Muscle layer of duodenum (tissue), 2 donors: ENCODE results near the gene POLD1.
"Not testable (repeated sequence)": the region's sequence is repeated elsewhere in the genome, so short reads cannot be mapped to it uniquely, and the experiment has no call there.

ENCODE experiments used
- H3K27ac ChIP-seq: one replicate; pipeline ENCODE4 v1.7.0; 2013; ENCODE audit warnings: mild to moderate bottlenecking, low read length
- H3K27me3 ChIP-seq: one replicate; pipeline ENCODE4 v1.7.0; 2013; ENCODE audit warnings: low read depth, mild to moderate bottlenecking, control low read depth, low read length
- H3K36me3 ChIP-seq, 2 donors: one replicate each; pipeline ENCODE4 v1.7.0; 2013; ENCODE audit warnings: low read length in 2 of 2, control low read depth in 1 of 2, mild to moderate bottlenecking in 1 of 2; ENCODE audit not compliant: insufficient read depth in 2 of 2, control insufficient read depth in 1 of 2
- H3K4me1 ChIP-seq, 2 donors: one replicate each; pipeline ENCODE4 v1.7.0; 2013; ENCODE audit warnings: low read length in 2 of 2, mild to moderate bottlenecking in 2 of 2, control low read depth in 1 of 2, moderate library complexity in 1 of 2; ENCODE audit not compliant: insufficient read depth in 2 of 2, control insufficient read depth in 1 of 2
- H3K4me3 ChIP-seq, 2 donors: one replicate each; pipeline ENCODE4 v1.7.0; 2013; ENCODE audit warnings: low read length in 2 of 2, low read depth in 1 of 2, mild to moderate bottlenecking in 1 of 2
- H3K9me3 ChIP-seq, 2 donors: one replicate each; pipeline ENCODE4 v1.7.0; 2013; ENCODE audit warnings: low read length in 2 of 2, control low read depth in 1 of 2, mild to moderate bottlenecking in 1 of 2; ENCODE audit not compliant: control insufficient read depth in 1 of 2
- donor health status: healthy.

The POLD1 gene

DNA sequence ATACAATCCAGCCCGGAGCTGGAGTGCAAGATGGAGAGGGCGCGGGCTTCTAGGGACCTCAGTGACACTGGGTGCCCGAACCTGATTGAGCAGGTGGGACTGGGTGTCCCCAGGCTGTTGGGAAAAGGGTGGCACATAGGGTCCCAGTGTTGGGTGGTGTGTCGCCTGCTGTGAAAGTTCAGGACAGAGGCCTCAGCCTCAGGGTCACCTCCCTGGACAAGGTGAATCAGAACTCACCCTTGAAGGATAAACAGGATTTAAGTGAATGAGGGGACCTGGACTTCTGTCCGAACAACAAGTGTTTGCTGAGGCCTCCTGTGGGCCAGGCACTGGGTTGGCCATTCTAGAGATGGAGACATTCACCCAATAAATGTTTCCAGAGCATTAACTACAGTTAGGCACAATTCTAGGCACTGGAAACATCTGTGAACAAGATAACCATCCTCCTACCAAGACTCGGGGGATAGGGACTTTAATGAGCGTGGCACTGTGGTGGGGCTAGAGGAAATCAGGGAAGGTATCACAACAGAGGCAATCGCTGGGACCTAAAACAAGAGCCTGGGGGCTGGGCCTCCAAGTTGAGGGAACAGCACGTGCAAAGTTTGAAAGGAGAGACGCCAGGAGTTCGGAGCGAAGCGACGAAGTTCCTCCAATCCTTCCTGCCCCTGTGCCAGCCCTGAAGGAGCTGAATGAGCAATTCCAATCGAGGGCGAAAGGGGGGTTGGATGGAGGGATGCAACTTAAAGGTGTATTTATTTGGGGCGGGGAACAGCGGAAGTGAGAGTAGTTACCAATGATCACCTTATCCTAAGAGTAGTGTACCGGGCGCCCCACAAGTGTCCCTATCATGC, 921 bp upstream of the POLD1 start:
- Histone ChIP-seq H3K9me3 (no peaks in the 10 kb centered on the region), H3K27ac (peak overlapping the region; percentile 67), H3K36me3 (peaks cover 34 to 45% of the 10 kb centered on the region in 2 donors), H3K4me1 (peaks cover 4 to 22% of the 10 kb centered on the region in 2 donors), H3K27me3 (no peaks in the 10 kb centered on the region), H3K4me3 (peak overlapping the region; percentile 14 to 83)

DNA sequence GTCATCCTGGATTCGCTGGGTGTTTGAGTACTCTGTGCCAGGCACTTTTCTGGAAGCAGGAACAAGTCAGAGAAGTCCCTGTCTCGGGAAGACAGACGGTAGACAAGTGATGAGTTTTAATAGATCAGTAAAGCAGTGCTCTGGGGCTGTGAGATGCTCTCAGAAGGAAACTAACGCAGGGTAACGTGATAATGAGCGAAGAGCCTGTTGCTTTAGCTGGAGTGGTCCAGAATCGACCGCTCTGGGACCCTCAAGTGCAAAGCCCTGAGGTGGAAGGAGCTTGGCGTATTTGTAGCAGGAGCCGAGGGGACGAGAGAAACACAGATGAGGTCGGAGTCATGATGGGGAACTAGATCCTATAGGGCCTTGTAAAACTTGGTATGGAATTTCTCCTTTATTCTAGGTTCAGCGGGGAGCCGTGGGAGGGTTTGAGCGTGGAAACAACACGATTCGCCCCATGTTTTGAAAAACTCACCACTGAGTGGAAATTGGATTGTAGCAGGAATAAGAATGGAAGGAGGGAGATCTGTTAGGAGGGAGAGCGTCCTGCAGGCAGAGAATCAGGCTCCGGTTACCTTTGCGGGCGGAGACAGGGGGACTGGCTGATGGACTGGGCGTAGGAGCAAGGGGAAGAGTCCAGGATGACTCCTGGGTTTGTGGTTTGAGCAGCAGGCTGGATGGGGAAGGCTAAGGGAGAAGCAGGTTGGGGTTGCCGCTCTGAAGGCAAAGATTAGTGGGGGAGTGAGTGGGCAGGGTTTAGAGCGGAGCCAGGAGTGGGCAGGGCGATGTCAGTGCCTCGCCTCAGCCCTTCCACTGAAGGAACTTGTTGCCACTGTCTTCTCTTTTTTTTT, 763 bp downstream of the POLD1 start:
- H3K4me1 ChIP-seq, result peaks cover 4 to 21% of the 10 kb centered on the region in 2 donors
- peak overlapping the region; percentile 78 to 83 for H3K4me3 ChIP-seq
- peaks cover 18 to 28% of the 10 kb centered on the region in 2 donors for H3K36me3 ChIP-seq
- H3K27ac ChIP-seq, result peak overlapping the region; percentile 79
- H3K9me3 ChIP-seq, result no peaks in the 10 kb centered on the region
- H3K27me3 ChIP-seq, result no peaks in the 10 kb centered on the region

DNA sequence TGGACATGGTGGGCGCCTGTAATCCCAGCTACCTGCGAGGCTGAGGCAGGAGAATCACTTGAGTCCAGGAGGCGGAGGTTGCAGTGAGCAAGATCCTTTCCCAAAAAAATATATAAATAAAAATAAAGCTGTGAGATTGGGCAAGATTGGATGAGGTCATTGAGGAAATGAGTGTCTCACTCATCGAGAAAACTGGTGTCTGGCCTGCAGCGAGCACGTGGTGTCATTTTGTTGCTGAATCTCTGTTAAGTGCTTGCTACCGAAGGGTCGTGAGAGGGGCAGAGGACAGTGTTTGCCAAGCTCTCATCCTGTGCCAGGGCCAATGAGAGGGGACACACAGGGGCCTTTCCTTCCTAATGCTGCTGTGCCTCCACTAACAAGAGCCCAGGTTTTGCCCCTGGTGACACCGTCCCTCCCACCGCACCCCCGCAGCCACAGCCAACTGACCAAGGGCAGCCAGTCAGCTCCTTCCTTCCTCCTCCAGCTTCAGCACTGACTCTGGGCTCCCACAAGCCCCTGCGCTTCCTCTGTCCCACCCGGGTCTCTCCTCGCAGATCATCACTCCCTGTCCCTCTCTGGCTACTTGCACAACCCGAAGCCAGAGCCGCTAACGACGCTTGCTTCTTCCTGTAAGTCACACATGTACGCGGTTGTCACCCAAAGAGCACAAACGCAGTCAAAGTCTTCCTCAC, 3.2 kb downstream of the POLD1 start:
- no peak overlapping the region for H3K27ac ChIP-seq

DNA sequence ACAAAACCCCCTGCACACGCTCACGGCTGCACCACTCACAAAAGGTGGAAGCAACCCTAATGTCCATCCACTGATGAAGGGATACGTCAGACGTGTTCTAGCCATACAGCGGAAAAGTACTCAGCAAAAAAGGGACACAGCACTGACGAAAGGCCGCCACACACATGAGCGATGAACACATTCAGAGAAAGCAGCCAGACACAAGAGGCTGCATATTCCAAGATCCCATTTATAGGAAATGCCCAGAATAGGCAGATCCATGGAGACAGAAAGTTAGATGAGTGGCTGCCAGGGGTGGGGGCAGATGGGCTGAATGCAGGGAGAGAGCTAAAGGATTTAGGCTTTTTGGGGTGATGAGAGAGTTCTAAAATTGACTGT, 3.7 kb downstream of the POLD1 start:
- Histone ChIP-seq H3K27ac (no peak overlapping the region), H3K4me1 (peaks cover 4 to 10% of the 10 kb centered on the region in 2 donors), H3K4me3 (no peak overlapping the region), H3K36me3 (peaks cover 0 to 3% of the 10 kb centered on the region in 2 donors), H3K27me3 (no peaks in the 10 kb centered on the region), H3K9me3 (no peaks in the 10 kb centered on the region)

More for the DNA sequence above, 3.2 kb downstream of the POLD1 start:
- Histone ChIP-seq H3K4me3 (no peak overlapping the region), H3K9me3 (no peaks in the 10 kb centered on the region), H3K27me3 (no peaks in the 10 kb centered on the region), H3K36me3 (peaks cover 4 to 5% of the 10 kb centered on the region in 2 donors), H3K4me1 (peaks cover 4 to 10% of the 10 kb centered on the region in 2 donors)

DNA sequence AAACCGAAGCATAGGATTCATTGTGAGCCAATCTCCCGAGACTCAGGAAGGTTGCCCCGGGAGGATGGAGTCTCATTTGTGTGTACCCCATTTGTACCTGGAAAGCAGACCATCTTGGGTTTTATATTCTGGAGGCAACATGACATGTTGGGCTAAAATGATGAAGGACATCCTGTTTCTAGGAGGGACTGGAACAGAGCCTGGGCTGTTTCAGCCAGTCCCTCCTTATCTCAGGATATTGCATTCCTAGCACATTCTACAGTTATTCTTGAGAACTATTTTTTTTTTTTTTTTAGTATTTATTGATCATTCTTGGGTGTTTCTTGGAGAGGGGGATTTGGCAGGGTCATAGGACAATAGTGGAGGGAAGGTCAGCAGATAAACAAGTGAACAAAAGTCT, 6.1 kb downstream of the POLD1 start:
- not testable (repeated sequence) for H3K4me3 ChIP-seq, H3K27me3 ChIP-seq, H3K9me3 ChIP-seq, H3K27ac ChIP-seq, H3K36me3 ChIP-seq, H3K4me1 ChIP-seq

GRCh38 chr19:50390952-50391351, 6.8 kb downstream of the POLD1 start:
- H3K36me3 ChIP-seq, H3K4me1 ChIP-seq, H3K9me3 ChIP-seq, H3K4me3 ChIP-seq, H3K27me3 ChIP-seq, H3K27ac ChIP-seq: not testable (repeated sequence)

DNA sequence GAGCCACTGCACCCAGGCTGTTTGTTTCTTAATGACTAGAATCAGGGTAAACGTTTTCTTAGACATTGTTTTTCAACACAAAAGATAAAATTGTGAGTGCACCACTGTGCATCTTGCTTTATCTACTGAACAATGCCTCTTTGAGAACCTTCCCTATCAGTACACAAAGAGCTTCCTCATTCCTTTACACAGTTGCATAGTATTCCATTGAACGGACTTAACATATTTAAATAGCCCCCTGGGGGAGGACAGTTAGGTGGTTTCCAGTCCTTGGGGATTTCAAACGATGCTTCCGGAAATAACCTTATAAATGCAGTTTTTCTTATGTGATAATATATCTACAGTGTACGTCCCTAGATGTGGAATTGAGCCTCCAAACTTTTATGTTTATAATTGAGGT, 8.6 kb downstream of the POLD1 start:
- Histone ChIP-seq H3K36me3 (no peaks in the 10 kb centered on the region), H3K27me3 (no peaks in the 10 kb centered on the region), H3K4me3 (no peak overlapping the region), H3K9me3 (no peaks in the 10 kb centered on the region), H3K27ac (no peak overlapping the region), H3K4me1 (no peaks in the 10 kb centered on the region)

DNA sequence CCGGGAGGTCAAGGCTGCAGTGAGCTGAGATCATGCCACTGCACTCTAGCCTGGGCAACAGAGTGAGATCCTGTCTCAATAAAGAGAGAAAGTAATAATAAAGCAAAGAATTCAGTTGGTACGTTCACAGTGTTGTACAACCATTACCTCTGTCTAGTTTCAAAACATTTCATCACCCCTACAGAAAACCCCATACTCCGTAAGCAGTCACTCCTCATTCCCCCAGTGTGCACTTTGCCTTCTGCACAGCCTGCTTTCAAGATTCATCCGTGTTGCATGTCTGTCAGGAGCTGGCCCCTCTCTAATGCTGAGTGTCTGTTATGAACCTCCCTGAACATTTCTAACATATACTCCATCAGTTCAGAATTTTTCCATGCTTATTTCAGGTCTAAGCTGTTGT, 9.4 kb downstream of the POLD1 start:
- Histone ChIP-seq H3K27me3 (no peaks in the 10 kb centered on the region), H3K27ac (no peak overlapping the region), H3K36me3 (no peaks in the 10 kb centered on the region), H3K4me3 (no peak overlapping the region), H3K4me1 (no peaks in the 10 kb centered on the region), H3K9me3 (no peaks in the 10 kb centered on the region)

- no peak overlapping the region for H3K27ac ChIP-seq
- H3K4me1 ChIP-seq, result no peaks in the 10 kb centered on the region
- no peaks in the 10 kb centered on the region for H3K27me3 ChIP-seq
- peaks cover 0 to 3% of the 10 kb centered on the region in 2 donors for H3K36me3 ChIP-seq
- no peak overlapping the region for H3K4me3 ChIP-seq
- H3K9me3 ChIP-seq, result no peaks in the 10 kb centered on the region
These were observed 9.9 kb downstream of the POLD1 start for GRCh38 chr19:50394017-50394416.

- Histone ChIP-seq H3K4me3 (no peak overlapping the region), H3K4me1 (no peaks in the 10 kb centered on the region), H3K9me3 (no peaks in the 10 kb centered on the region), H3K27me3 (no peaks in the 10 kb centered on the region), H3K27ac (no peak overlapping the region), H3K36me3 (peaks cover 3 to 21% of the 10 kb centered on the region in 2 donors)
These were observed 14.7 kb downstream of the POLD1 start for GRCh38 chr19:50398675-50399367.

DNA sequence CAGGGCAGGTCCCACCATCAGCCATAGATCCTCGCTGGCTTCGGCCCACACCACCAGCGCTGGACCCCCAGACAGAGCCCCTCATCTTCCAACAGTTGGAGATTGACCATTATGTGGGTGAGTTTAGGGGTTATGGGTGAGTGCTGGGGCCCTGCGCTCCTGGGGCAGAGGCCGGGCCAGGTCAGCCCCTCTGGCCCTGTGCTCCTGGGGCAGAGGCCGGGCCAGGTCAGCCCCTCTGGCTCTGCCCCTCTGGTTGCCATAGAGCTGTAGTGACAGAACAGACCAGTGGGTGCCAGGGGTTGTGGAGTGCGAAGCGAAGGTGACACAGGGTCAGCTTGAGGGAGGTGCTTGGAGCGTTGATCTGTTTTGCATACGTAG, 15.2 kb downstream of the POLD1 start:
- Histone ChIP-seq H3K36me3 (peaks cover 3 to 24% of the 10 kb centered on the region in 2 donors), H3K4me3 (no peak overlapping the region), H3K27me3 (no peaks in the 10 kb centered on the region), H3K27ac (no peak overlapping the region), H3K4me1 (no peaks in the 10 kb centered on the region), H3K9me3 (no peaks in the 10 kb centered on the region)
